ENCODE measurements around the gene OR2Z1.

DNA sequence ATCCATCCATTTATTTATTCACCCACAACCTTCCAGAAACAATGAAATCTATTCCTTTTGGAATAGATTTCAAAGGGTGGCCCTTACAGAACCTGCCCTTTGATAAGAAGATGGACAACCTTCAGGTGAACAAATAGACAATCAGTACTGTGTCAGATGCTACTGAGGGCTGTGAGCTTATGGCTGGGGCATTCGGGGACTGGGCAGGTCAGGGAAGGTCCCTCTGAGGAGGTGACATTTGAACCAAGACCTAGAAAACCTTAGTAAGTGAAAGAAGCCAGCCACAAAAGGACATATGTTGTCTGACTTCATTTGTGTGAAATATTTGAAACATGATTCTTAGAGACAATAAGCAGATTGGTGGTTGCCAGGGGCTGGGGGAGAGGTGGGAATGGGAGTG lies 38.5 kb upstream of the OR2Z1 start:
- TF ChIP-seq, protein P1, sequence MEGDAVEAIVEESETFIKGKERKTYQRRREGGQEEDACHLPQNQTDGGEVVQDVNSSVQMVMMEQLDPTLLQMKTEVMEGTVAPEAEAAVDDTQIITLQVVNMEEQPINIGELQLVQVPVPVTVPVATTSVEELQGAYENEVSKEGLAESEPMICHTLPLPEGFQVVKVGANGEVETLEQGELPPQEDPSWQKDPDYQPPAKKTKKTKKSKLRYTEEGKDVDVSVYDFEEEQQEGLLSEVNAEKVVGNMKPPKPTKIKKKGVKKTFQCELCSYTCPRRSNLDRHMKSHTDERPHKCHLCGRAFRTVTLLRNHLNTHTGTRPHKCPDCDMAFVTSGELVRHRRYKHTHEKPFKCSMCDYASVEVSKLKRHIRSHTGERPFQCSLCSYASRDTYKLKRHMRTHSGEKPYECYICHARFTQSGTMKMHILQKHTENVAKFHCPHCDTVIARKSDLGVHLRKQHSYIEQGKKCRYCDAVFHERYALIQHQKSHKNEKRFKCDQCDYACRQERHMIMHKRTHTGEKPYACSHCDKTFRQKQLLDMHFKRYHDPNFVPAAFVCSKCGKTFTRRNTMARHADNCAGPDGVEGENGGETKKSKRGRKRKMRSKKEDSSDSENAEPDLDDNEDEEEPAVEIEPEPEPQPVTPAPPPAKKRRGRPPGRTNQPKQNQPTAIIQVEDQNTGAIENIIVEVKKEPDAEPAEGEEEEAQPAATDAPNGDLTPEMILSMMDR (IDR thresholded peaks at IDR 0.05) = no peak
- TF ChIP-seq EZH2 (IDR thresholded peaks at IDR 0.05) = no peak

Data from neural progenitor cell (in vitro differentiated cells).